Stimulated activated CD4-positive, alpha-beta T cell treated with anti-CD3 and anti-CD28 coated beads, Interleukin-4, amount 100 ng/mL, for 48 hours (primary cell): ENCODE data around the gene RPTOR.

Experiments used
- DNase-seq, 2 donors: peaks; one replicate each; pipeline ENCODE4 v3.0.0-alpha.2; 2020; ENCODE audit warnings: low read depth in 2 of 2

The RPTOR gene

DNA sequence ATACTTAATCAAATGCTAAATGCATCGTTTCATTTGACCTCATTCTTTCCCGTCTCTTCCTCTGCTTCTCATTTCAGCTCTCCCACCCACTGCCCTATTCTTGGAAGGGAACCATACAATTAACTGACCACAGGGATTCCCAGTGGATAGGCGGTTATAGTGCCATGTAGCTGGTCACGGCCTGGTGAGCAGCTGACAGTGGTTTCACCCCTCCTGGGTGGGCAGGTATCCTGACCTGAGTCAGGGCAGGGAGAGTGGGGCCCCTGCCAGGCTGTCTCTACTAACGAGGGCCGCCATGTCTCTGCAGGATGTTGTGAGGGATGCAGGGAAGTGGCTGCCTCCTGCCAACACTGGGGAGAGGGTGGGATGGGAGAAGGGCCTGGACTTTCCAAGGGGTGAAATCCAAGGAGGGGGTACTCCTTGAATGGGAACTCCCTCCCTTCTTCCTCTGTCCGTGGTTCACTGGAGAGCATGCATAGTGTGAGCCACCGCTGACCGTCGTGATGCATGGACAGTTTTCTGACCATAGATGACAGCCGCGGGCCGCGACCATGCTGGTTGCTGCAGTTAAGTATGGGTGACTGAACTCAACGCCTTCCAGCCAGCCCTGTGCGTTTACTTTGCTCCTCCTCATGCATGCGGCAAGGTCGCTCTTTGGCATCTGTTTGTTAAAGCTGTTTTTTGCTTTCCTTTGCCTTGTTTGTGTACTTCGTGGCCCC lies 95.9 kb downstream of the RPTOR start:
- no peak for DNase-seq

DNA sequence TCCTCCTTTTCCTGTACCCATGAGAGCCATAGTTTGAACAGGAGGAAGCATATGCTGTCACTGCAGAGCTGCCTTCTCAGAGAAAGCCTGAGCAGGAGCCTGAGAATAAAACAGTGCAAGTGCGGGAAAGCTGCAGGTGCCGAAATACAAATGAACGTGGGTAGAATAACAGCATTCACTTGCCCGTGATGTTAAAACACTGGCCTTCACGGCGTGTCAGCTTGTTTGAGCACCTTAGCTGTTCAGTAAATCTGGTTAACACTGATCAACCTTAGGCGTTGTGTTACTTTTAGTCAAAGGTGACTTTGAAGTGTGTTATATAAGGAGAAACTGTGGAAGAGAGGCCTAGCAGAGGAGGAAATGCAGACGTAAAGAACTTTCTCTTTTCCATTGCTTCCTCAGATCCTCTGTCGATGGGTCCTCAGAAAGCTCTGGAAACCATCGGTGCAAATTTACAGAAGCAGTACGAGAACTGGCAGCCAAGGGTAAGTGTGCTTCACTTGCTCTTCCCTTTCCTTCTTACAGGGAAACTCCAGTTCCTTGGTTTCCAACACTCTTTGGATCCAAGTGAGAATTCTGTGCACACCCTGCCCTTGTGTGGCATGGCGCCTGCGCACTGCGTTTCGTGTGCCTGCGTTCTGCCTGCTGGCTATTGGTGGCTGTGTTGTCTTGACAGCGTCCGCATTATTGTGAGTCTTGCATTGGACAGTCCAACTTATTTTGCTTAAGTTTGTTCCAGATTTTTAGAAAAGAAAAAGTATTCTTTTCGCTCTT lies 98.9 kb downstream of the RPTOR start:
- DNase-seq = no peak

DNA sequence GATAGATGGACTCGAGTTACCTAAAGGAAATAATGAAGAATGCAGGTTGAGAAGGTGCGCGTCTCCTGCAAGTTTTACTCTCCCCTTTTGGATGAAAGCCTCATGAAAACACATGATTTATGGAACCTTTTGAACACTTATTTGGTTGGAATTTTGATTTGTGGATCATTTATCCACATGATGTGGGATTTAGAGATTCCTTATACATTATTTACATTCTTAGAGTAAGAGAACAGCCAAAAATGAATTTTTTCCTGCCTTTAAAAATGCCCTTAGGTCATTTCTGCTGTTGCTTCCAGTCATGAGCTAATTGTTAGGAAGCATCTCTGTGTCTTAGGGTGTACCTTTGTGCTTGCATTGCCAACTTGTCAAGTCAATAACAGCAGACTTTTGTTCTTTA lies 99.9 kb downstream of the RPTOR start:
- no peak for DNase-seq

DNA sequence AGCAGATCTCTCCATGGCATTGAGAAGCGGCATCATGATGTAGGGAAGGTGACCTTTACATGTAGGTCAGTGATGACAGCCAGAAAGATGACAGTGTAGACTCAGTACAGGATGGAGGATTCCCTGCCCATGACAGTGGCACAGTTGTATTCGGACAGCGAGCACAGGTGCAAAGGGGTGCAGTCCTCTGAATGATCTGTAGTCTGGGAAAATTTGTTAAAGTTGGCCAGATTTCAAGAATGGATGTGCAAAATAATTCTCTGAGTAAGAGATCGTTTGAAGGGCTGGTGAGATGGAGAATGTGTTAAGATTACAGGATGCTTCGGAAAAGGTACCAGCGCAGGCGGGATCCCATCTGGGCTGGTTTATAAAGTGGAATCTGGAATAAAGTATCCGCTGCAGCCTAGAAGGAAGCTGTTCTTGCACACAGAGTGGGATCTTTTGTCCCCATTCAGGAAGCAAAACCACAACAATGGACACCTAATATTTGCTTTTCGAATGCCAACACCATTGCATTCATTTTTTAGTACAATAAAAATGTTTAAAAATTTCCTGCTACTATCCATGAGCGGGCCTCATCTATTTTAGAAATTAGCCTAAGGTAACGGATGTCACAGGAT lies 101.2 kb downstream of the RPTOR start:
- no peak for DNase-seq

DNA sequence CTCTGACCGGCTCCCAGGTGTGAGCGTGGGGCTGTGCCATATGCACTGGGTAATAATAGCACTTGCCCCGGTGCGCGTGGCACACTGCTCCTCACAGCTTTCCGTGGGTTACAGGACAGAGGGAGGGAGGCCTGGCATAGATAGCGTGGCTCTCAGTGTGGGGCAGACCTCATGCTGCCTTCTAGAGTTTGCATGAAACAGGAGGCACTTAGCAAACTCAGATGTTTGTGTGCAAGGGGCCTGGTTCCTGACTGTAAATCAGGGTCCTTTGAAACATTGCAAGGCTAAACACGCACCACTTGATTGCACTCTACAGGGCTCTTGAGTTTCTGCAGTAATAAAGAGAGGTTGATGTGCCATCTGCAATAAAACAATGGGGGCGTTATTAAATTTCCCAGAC lies 101.7 kb downstream of the RPTOR start:
- no peak for DNase-seq

DNA sequence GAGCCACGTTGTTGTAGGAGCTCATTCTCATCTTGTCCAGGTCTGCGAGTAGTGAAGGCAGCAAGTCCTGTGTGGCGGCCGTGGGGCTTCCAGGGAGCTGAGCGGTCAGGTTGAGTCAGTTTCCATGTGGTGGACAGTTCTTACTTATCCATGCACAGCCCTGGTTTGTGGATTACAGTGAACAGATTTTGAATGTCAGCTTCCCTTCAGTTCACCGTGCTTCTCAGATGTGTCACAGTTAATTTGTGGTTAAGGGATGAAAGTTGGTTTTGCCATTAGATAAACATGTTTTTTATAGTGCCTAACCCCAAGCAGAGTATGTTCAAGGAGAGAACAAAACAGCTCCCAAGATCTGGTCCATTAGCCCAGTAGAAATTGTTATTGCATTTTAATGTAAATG lies 103.1 kb downstream of the RPTOR start:
- DNase-seq = no peak

DNA sequence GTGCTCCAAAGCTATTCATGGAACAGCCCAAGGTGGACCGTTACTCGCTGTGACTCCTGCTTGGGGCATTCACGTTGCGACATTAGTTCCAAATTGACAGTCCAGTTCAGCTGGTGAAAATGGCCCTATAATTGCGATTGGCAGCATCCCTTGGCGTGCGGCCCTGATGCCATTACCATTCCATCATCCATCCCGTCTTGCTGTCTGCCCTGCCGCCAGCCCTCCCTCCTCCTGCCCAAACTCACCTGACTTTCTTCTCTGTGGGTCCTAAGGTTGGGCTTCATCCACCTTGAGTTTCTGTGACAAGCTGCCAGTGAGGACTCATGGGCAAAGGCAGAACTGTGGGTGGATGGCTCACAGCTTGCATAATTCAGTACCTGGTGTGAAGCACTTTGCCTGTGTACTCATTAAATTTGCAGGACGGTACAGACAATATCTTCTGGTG lies 104.6 kb downstream of the RPTOR start:
- no peak for DNase-seq

DNA sequence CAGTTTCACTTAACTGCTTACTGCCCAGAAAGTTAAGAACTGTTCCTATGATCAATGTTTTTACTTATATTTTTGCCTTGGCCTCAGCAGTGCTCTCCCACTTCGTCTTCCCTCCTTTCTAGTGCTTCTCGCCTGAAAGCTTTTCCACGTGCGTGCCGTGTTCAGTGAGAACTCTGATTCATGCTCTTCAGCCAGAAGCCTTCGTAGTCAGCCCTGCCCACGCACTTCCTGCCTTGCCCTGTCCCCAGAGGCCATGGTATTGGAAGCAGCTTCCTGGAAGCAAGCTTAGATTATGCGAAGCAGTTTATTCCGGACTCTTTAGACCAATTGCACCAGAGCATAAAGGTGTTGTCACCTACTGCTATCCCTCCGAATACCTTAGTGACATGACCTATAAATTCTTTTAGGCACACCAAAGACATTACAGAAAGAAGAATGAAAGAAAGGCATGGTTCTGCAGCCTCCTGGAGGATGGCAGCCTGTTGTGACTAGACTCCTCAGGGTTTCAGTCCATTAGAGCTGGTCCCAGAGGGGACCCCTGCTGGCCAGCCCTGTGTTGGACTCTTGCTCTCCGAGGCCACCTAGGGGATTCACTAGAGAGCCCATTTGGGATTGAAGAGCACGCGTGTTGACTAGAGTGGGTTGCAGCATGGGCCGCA lies 105.2 kb downstream of the RPTOR start:
- DNase-seq = peak; percentile 72 to 81

DNA sequence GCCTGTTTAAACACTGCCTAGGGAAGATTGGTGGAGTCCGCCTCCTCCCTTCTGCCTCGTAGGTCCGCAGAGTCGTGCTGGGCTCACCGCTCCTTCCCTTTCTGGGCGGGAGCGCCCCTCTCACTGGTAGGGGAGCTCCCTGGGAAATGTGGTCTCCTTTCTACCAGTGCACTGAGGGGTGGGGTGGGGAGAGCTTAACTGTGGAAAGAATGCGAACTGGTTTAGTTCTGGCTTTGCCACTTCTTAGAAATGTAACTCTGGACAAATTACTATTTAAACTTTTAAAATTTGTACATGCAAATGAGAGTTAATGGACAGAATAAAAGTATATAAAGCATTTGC lies 105.7 kb downstream of the RPTOR start:
- DNase-seq = no peak

DNA sequence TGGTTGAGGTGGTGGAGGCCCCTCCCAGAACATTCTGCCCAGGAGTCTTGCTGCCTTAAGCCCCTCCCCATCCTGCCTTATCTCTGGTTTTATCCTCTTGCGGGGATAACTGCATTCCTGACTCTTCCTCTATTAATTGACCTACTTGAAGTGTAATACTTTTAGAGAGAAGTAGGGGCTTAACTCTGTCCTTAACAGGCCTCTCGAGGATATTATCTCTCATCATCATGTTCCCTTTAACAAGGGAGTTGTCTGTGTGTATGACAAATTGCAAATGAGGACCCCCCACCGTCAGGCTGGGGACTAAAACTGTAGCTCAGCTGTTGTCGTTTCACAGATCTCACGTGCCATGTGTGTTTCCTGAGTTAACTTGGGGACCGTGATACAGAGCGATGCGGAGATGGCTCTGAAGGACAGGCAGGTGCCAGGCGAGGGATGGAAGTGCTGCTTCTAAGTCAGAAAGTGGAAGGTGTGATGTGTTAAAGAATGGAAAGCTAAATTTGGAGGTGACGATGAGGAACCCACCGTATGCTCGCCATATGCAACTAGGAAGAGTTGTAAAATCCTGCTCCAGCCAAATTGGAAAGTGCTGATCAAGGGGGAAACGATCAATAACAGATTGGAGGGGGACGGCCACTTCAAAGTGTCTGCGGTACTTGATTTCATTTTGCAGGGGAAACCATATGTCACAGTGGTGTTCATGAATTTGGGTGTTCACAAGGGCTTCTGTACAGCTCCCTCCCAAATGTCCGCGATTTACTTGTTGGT lies 106.3 kb downstream of the RPTOR start:
- DNase-seq = no peak

DNA sequence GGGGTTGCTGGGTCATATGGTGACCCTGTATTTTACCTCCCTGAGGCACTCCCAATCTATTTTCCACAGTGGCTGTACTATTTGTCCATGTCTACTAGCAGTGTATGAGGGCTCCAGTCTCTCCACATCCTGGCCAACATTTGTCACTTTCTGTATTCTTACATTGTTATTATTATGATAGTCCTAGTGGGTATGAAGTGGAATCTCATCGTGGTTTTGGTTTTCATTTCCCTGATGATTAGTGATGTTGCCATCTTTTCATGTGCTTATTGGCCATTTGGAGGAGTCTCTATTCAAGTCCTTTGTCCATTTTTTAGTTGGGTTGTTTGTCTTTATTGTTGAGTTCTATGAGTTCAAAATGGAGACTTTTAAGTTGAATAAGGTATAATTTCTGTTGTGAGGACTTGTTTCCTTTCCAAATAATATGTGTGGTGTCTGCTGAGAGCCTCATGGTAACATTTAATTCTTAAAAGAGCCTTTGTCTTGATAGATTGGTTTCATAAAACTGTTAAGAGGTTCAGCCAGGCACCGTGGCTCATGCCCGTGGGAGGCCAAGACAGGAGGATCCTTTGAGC lies 108.2 kb downstream of the RPTOR start:
- no peak for DNase-seq

DNA sequence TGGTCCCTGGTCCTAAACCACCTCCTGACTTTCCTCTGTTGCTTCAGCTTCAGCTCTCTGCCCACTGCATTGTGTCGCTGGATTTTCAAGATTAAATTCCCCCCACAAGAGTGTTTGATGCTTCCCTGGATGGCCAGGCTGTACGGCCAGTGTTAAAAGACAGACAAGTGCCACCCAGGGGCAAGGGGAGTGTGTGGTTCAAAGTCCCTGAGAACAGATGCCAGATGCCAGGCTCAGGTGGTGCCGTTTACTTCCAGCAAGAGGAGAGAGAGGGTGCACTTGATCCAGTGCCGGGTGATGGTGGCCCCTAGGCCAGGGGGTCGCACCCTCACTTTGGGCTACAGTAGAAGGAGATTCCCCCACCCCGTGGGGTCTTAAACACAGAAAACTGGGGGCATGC lies 109.2 kb downstream of the RPTOR start:
- DNase-seq = no peak

DNA sequence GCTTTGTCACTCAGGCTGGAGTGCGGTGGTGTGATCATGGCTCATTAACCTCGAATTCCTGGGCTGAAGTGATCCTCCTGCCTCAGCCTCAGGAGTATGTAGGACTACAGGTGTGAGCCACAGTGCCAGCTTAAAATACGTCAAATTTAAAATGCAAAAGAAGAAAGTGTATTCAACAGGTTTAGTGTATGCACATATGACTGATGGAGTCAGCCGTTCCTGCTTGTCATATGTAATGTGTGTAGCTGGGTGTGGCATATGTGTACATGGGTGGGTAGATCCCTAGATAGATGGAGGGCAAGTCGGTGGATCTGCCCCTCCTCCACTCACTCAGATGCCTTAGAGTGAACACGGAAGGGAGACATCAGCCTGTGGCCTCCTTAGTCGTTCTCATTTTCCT lies 111.0 kb downstream of the RPTOR start:
- DNase-seq = no peak

DNA sequence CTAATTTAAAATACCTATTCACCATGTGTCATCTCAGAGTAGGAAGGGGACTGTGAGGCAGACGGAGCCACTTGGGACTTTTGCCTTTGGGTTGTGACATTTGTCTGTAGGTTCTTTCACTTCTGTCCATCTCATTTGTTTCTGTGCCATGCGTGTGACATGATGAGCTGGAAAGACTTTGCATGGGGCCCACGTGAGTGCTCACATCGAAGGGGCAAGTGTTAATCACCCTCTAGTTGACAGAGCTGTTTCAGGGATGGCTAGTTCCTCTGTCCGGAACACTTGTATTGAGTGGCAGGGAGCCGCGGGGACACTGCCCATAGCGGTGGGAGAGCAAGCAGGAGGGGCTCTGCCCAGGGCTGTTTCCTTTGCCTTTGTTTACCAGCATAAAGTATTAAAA lies 112.0 kb downstream of the RPTOR start:
- no peak for DNase-seq

DNA sequence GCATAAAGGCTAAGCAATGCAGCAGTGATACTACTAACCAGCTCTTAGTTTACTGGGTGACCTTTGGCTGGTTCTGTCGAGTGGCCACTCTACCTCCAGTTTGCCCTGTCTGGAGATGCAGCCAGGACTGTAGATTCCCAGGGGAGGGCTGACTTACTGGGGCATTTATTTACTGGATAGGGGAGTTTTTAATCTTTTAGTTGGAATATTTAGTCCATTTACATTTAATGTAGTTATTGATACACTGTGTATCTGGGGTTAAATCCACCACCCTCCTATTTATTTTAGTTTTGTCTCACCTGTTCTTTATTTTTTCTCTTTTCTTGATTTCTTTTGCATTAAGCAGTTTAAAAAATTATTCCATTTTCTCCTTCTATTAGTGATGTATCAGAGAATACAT lies 112.9 kb downstream of the RPTOR start:
- no peak for DNase-seq

DNA sequence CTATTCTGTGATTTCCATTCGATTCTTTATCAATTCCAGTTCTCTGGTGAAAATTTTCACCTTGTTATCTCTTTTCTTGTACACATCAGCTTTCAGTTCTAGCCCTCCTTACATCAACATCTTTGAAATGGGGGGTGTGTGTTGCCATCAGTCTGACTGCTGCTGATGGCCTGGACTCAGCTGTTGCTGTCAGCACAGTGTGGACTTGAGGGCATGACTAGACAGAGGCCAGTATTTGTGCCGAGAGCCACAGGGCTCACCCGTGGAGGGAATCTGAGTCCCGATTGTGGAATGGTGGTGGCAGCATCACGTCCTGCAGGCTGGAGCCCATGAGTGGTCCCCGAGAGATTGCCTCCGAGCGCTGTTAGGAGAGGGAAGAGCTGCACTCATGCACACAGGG lies 114.2 kb downstream of the RPTOR start:
- no peak for DNase-seq

DNA sequence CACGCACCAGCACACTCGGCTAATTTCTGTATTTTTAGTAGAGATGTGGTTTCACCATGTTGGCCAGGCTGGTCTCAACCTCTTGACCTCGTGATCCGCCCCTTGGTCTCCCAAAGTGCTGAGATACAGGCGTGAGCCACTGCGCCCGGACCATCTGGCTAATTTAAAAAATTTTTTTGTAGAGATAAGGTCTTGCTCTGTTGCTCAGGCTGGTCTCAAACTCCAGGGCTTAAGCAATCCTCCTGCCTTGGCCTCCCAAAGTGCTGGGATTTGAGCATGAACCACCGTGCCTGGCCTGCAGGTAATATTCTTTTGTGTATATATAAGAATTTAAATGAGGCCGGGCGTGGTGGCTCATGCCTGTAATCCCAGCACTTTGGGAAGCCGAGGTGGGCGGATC lies 115.0 kb downstream of the RPTOR start:
- DNase-seq = no peak

DNA sequence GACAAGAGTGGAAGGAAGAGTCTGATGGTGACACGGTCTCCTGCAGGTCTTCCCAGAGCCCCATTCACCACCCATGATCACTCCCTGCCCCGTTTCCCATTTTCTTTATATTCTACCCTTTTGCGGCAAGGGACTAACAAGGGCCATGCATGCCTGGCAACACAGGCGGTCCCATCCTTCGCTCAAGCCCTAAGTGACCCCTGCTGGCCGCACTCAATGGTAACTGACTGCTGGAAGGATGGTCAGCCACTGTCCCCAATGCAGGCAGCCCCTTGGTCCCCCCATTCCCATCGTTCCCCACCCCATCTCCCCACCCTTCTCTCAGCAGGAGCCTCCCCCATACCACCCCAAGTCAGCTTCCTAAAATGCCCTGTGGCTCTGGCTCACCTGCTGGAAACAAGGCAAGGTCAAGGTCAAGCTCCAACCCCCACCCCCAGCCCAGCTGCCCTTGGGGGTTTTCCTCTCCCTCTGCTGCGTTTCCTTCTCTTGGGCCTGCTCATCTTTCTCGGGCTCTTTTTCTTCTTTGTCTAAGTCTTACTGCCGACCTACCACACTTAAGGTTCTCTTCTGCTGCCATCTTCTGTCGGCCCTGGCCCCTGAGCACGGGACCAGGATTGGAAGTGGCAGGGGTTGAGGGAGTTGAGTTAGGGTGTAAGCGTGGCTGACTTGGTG lies 116.0 kb downstream of the RPTOR start:
- DNase-seq = no peak

DNA sequence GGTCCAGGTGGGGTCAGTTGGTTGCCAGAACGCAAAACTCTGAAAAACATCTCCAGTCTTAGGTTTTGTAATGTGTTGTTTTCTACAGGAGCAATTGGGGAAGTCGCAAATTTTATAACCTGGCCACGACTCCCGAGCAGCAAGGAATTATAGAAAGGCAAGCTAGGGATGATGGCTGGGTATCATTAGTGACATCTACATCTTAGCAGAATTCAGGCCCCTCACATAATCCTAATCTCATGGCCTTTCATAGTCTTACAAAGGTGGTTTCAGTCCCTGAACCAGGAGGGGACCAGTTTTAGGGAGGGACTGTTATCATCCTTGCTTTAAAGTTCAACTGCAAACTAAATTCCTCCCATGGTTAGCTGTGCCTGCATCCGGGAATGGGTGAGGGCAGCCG lies 117.9 kb downstream of the RPTOR start:
- DNase-seq = no peak

DNA sequence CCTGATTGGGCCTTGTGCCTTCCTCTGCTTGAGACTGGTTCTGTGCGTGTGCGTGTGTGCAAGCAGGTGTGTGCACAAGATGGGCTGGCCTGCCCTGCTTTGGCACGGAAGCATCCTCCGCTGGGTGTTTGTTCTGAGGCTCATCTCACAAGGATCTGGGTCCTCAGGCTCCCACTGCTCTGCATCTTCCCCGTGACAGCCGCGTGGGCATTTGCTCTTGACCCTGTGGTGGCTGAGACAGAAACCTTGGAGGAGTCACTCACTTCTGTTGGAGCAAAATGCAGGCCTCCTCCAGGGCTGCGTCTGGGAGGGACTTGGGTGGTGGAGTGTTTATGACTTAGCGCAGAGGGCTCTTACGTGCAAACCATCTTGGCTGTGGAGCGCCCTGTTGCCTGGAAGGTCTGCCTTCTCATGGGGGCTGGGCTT lies 119.2 kb downstream of the RPTOR start:
- DNase-seq = no peak

DNA sequence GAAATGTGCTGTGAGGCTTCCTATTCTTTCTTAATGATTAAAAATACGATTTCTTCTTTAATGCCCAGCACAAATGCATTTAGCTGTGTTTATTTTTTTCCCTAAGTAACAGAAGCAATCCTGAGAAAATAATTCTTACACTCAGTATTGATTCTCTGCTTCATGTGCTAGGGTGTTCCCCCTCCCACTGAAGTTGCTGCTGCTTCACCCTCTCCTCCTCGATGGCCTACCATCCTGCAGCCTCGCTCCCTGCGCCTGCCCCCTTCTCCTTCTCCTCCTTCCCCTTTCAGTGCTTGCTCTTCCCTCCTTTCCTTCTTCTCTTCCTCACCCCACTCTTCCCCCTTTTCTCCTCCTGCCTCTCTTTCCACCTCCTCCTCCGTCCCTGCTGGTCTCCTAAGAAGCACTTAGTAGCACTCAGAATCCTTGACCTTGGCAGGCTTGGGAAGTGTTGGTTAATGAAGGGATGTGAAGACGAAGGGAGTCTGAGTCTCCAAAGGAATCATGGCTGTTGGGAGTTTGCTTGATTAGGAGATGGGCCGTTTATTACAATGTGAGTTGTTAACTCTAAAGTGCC lies 119.7 kb downstream of the RPTOR start:
- DNase-seq = no peak
